ENCODE results near the gene PTPRR.

- TF ChIP-seq EP300 (IDR thresholded peaks at IDR 0.05), result no peak
- TF ChIP-seq CTCF (IDR thresholded peaks at IDR 0.05), result no peak
- TF ChIP-seq POLR2AphosphoS5 (IDR thresholded peaks at IDR 0.05), result no peak
- TF ChIP-seq POLR2A (IDR thresholded peaks at IDR 0.05), result no peak
Measured at GRCh38 chr12:70646850-70647249, 273.7 kb downstream of the PTPRR start.

All from gastroesophageal sphincter (tissue), 3 donors.